ENCODE data around the gene MUC12. TPM values are rescaled to one million over a fixed set of nuclear protein-coding genes. Genes with fewer than 3 reads are reported as not detected.

MUC12 gene
- total RNA-seq, 1 donor from 2014 or later = under 0.01 TPM

DNA sequence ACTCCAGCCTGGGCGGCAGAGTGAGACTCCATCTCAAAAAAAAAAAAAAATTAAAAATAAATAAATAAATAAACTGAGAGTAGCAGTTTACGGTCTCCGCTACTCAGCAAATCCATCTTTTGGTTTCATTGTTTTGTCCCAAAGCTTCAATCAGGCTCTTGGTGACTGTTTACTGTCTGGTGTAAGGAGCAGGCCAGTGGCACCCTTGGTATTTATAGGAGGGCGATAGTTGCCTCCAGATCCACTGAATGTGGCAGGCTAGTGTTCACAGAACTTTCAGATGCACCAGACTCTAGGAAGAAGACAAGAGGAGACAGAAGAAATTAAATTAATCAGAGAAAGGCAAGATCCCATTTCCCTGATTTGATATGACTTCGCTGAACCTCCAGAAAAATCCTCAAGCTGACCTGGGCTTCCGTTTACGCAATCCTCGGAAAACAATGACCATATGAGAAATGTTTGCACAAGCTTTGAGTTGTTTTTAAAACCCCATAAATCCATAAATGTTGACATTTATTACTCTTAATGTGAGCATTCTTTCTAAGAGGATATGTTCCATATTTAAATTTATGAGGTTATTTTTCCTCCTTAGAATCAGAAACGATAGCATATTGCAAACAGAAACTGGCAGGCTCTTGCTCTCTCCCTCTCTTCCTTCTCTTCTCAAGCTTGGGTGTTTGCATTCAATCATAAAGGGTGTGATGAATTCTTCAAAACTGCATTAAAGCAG is 27.2 kb upstream of the MUC12 start:
- Histone ChIP-seq H3K27me3 (ENCODE audit: control insufficient read depth, insufficient read depth, low read length) (no peaks in the 10 kb centered on the region), H3K4me3 (ENCODE audit: low read depth, low read length) (no peak overlapping the region), H3K36me3 (ENCODE audit: control insufficient read depth, insufficient read depth, low read length) (no peaks in the 10 kb centered on the region)
- no peak for TF ChIP-seq CTCF (IDR thresholded peaks at IDR 0.05; ENCODE audit: insufficient read depth, low read length, severe bottlenecking)
- DNase-seq (ENCODE audit: low read depth) (peak; percentile 50), FAIRE-seq (no peak)

GRCh38 chr7:100943693-100944092 is 25.7 kb upstream of the MUC12 start:
- TF ChIP-seq CTCF (IDR thresholded peaks at IDR 0.05; ENCODE audit: insufficient read depth, low read length, severe bottlenecking) = no peak
- Histone ChIP-seq H3K36me3 (ENCODE audit: control insufficient read depth, insufficient read depth, low read length) (no peaks in the 10 kb centered on the region), H3K4me3 (ENCODE audit: low read depth, low read length) (no peak overlapping the region), H3K27me3 (ENCODE audit: control insufficient read depth, insufficient read depth, low read length) (no peaks in the 10 kb centered on the region)
- no peak for DNase-seq (ENCODE audit: low read depth)
- FAIRE-seq = no peak

DNA sequence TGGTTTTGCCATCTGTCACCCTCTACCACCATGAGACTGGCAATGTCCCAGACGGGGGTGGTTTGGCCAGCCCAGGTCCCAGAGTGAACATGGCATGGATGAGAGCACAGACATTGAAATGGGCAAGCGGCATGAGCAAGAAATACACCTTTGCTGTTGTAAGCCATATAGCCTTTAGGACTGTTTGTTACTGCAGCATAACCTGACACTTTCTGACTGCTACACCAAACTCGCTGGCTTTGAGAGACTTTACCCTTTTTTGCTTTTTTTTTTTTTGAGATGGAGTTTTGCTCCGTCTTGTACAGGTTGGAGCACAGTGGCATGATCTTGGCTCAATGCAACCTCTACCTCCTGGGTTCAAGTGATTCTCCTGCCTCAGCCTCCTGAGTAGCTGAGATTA is 25.2 kb upstream of the MUC12 start:
- Histone ChIP-seq H3K4me3 (ENCODE audit: low read depth, low read length) (no peak overlapping the region), H3K36me3 (ENCODE audit: control insufficient read depth, insufficient read depth, low read length) (no peaks in the 10 kb centered on the region), H3K27me3 (ENCODE audit: control insufficient read depth, insufficient read depth, low read length) (no peaks in the 10 kb centered on the region)
- no peak for FAIRE-seq
- no peak for TF ChIP-seq CTCF (IDR thresholded peaks at IDR 0.05; ENCODE audit: insufficient read depth, low read length, severe bottlenecking)
- DNase-seq (ENCODE audit: low read depth) = no peak

DNA sequence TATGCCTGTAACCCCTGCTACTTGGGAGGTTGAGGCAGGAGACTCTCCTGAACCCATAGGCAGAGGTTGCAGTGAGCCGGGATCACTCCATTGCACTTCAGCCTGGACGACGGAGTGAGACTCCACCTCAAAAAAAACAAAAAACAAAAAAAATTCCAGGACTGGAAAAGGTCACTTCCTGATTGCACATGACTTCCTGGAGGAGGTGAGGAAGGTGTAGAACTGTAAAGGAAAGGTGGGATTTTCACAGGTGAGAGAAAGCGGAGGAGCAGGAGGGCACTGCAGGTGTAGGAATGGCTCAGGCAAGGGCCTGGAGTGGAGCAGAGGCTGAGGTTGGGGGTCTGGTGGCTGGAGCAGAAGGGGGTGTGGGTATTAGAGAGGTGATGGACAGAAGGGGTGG is 23.3 kb upstream of the MUC12 start:
- TF ChIP-seq CTCF (IDR thresholded peaks at IDR 0.05; ENCODE audit: insufficient read depth, low read length, severe bottlenecking) = no peak
- FAIRE-seq (no peak), DNase-seq (ENCODE audit: low read depth) (no peak)
- no peaks in the 10 kb centered on the region for H3K36me3 ChIP-seq (ENCODE audit: control insufficient read depth, insufficient read depth, low read length)
- no peak overlapping the region for H3K4me3 ChIP-seq (ENCODE audit: low read depth, low read length)
- peaks cover 2% of the 10 kb centered on the region for H3K27me3 ChIP-seq (ENCODE audit: control insufficient read depth, insufficient read depth, low read length)

GRCh38 chr7:100946766-100947365 is 22.5 kb upstream of the MUC12 start:
- H3K27me3 ChIP-seq (ENCODE audit: control insufficient read depth, insufficient read depth, low read length) = peaks cover 2% of the 10 kb centered on the region
- FAIRE-seq (no peak), DNase-seq (ENCODE audit: low read depth) (no peak)
- H3K36me3 ChIP-seq (ENCODE audit: control insufficient read depth, insufficient read depth, low read length) = no peaks in the 10 kb centered on the region
- H3K4me3 ChIP-seq (ENCODE audit: low read depth, low read length) = no peak overlapping the region
- no peak for TF ChIP-seq CTCF (IDR thresholded peaks at IDR 0.05; ENCODE audit: insufficient read depth, low read length, severe bottlenecking)

Data from bronchial epithelial cell (primary cell).